Thyroid gland (tissue), 4 donors: ENCODE results near the gene NFYA. TPM values are rescaled to one million over a fixed set of nuclear protein-coding genes. Genes with fewer than 3 reads are reported as not detected.

ENCODE experiments used
- DNase-seq, 2 donors: peaks; one replicate each; pipeline ENCODE4 v3.0.0-alpha.2; 2019
- H3K27ac ChIP-seq, 3 donors: fragments of 200-600 bp; sonication (generic); 1 replicate in 2 of 3; 2 replicates in 1 of 3; pipeline ENCODE4 v1.5.1; 2016 to 2019; ENCODE audit warnings: mild to moderate bottlenecking in 1 of 3, moderate library complexity in 1 of 3
- H3K27me3 ChIP-seq: fragments of 200-600 bp; sonication (generic); one replicate; pipeline ENCODE4 v1.5.1; 2019
- H3K36me3 ChIP-seq, 2 donors: fragments of 200-600 bp; sonication (generic); one replicate each; pipeline ENCODE4 v1.5.1; 2016 to 2019
- H3K4me1 ChIP-seq, 2 donors: fragments of 200-600 bp; sonication (generic); one replicate each; pipeline ENCODE4 v1.5.1; 2017 to 2019
- H3K4me3 ChIP-seq, 3 donors: fragments of 200-600 bp; sonication (generic); replicated peaks in 1 of 3; 1 replicate in 2 of 3; 2 replicates in 1 of 3; pipeline ENCODE4 v1.5.1; 2016; ENCODE audit warnings: mild to moderate bottlenecking in 1 of 3
- H3K9me3 ChIP-seq: fragments of 200-600 bp; sonication (generic); one replicate; pipeline ENCODE4 v1.5.1; 2017
- POLR2A ChIP-seq, 2 donors: fragments of 450-650 bp; IDR thresholded peaks; one replicate each; pipeline ENCODE4 v1.6.1; 2017; ENCODE audit warnings: antibody characterized with exemption in 2 of 2, mild to moderate bottlenecking in 2 of 2, moderate library complexity in 1 of 2
- WGBS, 2 donors: methylation state at CpG; one replicate each; pipeline ENCODE4 v1.1.5; 2017; 5-methylcytosine and 5-hydroxymethylcytosine counted together
- intact Hi-C: fragments of 100-400 bp; cut with DNase I; formaldehyde crosslinking; loops from one replicate; pipeline ENCODE4 v1.15.1; 2023
- total RNA-seq, 4 donors: library from RNA; depleted of rRNA; stranded (reverse); fragments of >200 nt; gene quantifications; one replicate each; pipeline ENCODE4 v1.2.3, GENCODE V29; 2016
- TF ChIP-seq, protein P1 (sequence below), 6 experiments: fragments of 200-600 bp in 3 of 6; fragments of 450-650 bp in 3 of 6; sonication (generic) in 3 of 6; IDR thresholded peaks; one replicate each; pipeline ENCODE4 v1.5.1; 2016 to 2019; ENCODE audit warnings: antibody characterized with exemption in 6 of 6, mild to moderate bottlenecking in 2 of 6, inconsistent platforms in 1 of 6, moderate library complexity in 1 of 6

The NFYA gene
- total RNA-seq, 4 donors from 2014 or later = 31.8 to 40.3 (median 36.0) TPM

DNA sequence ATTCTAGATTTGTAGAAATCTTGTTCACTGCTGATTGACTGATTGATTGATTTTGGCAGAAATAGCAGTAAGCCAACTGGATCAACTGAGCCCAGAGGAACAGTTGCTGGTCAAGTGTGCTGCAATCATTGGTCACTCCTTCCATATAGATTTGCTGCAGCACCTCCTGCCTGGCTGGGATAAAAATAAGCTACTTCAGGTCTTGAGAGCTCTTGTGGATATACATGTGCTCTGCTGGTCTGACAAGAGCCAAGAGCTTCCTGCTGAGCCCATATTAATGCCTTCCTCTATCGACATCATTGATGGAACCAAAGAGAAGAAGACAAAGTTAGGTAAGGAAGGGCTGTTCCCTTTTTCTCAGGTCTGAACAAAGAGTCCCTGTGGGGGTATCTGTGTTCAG, 50.1 kb downstream of the NFYA start:
- no peak for DNase-seq
- H3K9me3 ChIP-seq = no peaks in the 10 kb centered on the region
- no peak overlapping the region for H3K27ac ChIP-seq
- H3K27me3 ChIP-seq = no peaks in the 10 kb centered on the region
- peaks cover 0 to 4% of the 10 kb centered on the region in 2 donors for H3K36me3 ChIP-seq
- no peak overlapping the region for H3K4me3 ChIP-seq
- no peak for TF ChIP-seq POLR2A (IDR thresholded peaks at IDR 0.05)
- TF ChIP-seq, protein P1, sequence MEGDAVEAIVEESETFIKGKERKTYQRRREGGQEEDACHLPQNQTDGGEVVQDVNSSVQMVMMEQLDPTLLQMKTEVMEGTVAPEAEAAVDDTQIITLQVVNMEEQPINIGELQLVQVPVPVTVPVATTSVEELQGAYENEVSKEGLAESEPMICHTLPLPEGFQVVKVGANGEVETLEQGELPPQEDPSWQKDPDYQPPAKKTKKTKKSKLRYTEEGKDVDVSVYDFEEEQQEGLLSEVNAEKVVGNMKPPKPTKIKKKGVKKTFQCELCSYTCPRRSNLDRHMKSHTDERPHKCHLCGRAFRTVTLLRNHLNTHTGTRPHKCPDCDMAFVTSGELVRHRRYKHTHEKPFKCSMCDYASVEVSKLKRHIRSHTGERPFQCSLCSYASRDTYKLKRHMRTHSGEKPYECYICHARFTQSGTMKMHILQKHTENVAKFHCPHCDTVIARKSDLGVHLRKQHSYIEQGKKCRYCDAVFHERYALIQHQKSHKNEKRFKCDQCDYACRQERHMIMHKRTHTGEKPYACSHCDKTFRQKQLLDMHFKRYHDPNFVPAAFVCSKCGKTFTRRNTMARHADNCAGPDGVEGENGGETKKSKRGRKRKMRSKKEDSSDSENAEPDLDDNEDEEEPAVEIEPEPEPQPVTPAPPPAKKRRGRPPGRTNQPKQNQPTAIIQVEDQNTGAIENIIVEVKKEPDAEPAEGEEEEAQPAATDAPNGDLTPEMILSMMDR (IDR thresholded peaks at IDR 0.05) = no peak
- WGBS, 2 donors = 33 to 67% methylated on average over 1 of the region's 1 CpG
- intact Hi-C loops = no loop called here
- H3K4me1 ChIP-seq = peaks cover 0 to 9% of the 10 kb centered on the region in 2 donors

DNA sequence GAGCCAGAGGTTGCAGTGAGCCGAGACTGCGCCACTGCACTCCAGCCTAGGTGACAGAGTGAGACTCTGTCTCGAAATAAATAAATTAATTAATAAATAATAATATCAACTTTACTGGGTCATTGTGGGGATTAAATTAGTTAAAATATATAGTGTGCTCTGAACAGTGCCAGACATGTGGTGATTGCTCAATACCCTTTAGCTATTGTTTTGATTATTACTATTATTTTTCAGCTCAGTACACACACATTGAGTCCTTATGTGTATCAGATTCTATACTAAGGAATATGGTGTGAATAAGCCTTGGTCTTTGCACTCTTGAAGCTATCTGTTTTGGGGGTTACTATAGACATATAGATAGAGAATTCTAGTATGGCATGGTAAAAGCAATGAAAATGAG, 52.5 kb downstream of the NFYA start:
- H3K27me3 ChIP-seq = no peaks in the 10 kb centered on the region
- no peak overlapping the region for H3K4me3 ChIP-seq
- intact Hi-C loops = no loop called here
- WGBS, 2 donors = 96 to 97% methylated on average over 3 of the region's 3 CpGs
- no peaks in the 10 kb centered on the region for H3K9me3 ChIP-seq
- TF ChIP-seq, protein P1 (IDR thresholded peaks at IDR 0.05) = no peak
- no peak for TF ChIP-seq POLR2A (IDR thresholded peaks at IDR 0.05)
- H3K27ac ChIP-seq = no peak overlapping the region
- H3K36me3 ChIP-seq = peaks cover 0 to 4% of the 10 kb centered on the region in 2 donors
- H3K4me1 ChIP-seq = peaks cover 0 to 9% of the 10 kb centered on the region in 2 donors
- no peak for DNase-seq

DNA sequence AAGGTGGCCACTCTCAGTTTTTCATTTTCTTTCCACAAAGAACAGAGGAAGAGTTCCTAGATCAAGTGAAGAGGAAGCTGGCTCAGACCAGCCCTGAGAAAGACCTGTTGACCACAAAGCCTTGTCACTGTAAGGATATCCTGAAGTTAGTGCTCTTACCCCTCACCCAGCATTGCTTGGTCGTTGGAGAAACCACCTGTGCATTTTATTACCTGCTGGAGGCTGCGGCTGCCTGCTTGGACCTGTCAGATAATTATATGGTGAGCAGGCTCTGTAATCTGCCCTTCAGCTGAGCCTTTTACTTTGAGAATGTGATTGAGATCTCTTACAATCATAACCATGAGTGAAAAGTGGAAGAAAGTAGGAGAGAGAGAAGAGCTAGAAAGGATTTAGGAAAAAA, 59.5 kb downstream of the NFYA start:
- intact Hi-C loops = no loop called here
- Histone ChIP-seq H3K4me3 (no peak overlapping the region), H3K27ac (no peak overlapping the region), H3K9me3 (no peaks in the 10 kb centered on the region), H3K36me3 (peaks cover 0 to 16% of the 10 kb centered on the region in 2 donors), H3K27me3 (no peaks in the 10 kb centered on the region), H3K4me1 (no peaks in the 10 kb centered on the region)
- TF ChIP-seq POLR2A (IDR thresholded peaks at IDR 0.05) = no peak
- TF ChIP-seq, protein P1 (IDR thresholded peaks at IDR 0.05) = no peak
- DNase-seq = no peak
- WGBS, 2 donors = 63 to 65% methylated on average over 2 of the region's 2 CpGs

DNA sequence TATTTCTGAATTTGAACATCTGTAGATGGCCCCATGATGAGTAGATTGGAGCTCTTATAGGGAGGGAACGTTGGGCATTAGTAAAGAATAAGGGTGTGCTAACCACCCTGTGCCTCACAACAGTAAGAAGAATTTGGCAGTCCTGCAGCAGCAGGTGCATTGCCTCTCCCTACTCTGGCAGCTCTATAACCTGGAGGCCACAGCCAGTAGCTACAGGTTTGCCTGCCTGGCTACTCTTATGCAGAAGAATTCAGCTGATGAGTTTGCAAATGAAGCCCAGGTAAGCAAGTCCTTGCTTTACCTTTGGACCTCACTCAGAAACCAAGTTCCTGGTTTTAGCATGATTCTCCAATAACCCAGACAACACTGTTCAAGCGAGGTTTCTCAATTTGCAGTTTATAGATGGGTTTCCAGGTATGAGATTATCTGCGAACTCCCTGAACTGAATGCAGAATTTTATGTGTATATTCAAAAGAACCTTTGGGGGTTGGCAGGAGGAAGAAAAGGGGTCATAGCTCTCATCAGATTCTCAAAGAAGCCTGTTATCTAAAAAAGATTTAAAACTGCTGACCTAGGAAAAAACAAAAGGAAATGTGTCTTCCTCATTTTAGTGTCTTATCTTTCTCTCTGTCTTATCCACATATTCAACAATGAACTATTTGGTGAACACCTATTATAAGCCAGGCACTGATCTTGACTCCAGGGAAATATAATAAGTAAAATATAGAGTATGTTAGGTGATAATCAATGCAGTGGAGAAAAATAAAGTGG, 62.5 kb downstream of the NFYA start:
- TF ChIP-seq, protein P1 (IDR thresholded peaks at IDR 0.05) = no peak
- no peak for TF ChIP-seq POLR2A (IDR thresholded peaks at IDR 0.05)
- Histone ChIP-seq H3K27me3 (no peaks in the 10 kb centered on the region), H3K4me3 (no peak overlapping the region), H3K27ac (no peak overlapping the region), H3K4me1 (no peaks in the 10 kb centered on the region), H3K9me3 (no peaks in the 10 kb centered on the region), H3K36me3 (peaks cover 0 to 25% of the 10 kb centered on the region in 2 donors)
- no peak for DNase-seq
- intact Hi-C loops = no loop called here
- 91 to 98% methylated on average over 3 of the region's 3 CpGs for WGBS, 2 donors

DNA sequence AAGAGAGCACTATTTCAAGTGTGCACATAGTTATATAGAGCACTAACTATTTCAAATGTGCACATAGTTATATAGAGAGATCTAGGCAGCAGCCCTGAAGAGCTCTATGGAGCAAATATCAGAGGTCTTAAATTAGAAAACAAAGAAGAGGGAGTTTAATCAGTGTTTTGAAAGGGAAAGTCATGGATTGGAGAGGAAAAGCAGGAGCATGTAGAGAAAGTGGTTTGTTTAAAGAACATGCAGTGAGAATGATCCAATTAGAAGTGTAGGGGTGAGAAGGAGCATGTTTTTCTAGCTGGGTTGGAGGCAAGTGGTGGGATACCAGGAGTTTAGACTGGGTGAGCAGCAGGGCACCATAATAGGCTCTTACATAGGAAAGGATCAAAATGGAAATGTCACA, 64.1 kb downstream of the NFYA start:
- Histone ChIP-seq H3K36me3 (peaks cover 0 to 25% of the 10 kb centered on the region in 2 donors), H3K4me1 (no peaks in the 10 kb centered on the region), H3K9me3 (no peaks in the 10 kb centered on the region), H3K27me3 (no peaks in the 10 kb centered on the region), H3K4me3 (no peak overlapping the region), H3K27ac (no peak overlapping the region)
- DNase-seq = no peak
- TF ChIP-seq, protein P1 (IDR thresholded peaks at IDR 0.05) = no peak
- TF ChIP-seq POLR2A (IDR thresholded peaks at IDR 0.05) = no peak
- intact Hi-C loops = no loop called here
